HT1080 (cell line): ENCODE results near the gene CDC6. TPM values are rescaled to one million over a fixed set of nuclear protein-coding genes. Genes with fewer than 3 reads are reported as not detected.

Source experiments
- DNase-seq: peaks from one replicate; pipeline ENCODE4 v3.0.0-alpha.2; 2015; ENCODE audit warnings: low read depth
- total RNA-seq: library from RNA; depleted of rRNA; stranded (reverse); fragments of >200 nt; shearing (Covaris generic); gene quantifications from 2 replicates; pipeline ENCODE4 v1.2.3, GENCODE V29; 2014

The CDC6 gene
- total RNA-seq, 1 experiment from 2014 or later, result 57.6 TPM

- no peak for DNase-seq
Measured at GRCh38 chr17:40310882-40311391, 23.3 kb downstream of the CDC6 start.

- DNase-seq, result no peak
Measured at GRCh38 chr17:40311575-40311974, 23.9 kb downstream of the CDC6 start.

GRCh38 chr17:40312131-40312731 is 24.6 kb downstream of the CDC6 start:
- DNase-seq, result no peak

DNA sequence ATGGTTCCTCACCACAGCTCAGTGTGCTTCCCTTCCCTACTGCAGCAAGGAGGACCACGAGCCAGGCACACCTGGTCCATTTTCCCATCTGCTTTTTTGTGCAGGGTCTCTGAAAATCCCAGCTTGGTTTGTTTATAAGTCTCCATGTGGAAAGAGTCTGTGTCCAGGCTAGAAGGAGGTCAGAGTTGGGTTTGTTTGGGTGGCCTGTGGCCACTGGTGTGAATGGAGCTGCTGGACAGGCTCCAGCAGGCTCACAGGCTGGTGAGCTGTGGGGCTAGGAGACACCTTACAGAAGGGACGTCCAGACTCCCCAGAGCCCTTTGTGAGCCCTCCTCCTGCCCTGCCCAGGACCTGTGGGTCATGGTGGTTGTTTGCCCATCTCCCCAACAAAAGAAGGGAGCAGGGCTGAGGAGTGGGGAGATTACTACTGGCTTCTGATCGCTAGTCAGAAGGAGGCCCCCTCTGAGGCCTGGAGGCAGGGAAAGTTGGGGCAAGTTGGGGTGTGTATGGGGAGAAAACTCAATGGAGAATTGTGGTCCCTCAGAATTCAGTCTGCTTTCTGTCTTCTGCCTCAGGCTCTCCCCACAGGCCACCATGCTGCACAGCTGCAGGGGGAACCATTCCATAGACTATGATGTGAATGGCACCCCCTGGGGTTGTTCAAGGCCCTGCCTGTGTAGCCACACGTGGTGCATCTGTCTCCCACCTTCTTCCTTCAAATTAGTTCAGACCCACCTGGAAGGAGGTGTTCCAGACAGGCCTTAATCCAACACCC is 25.4 kb downstream of the CDC6 start:
- DNase-seq, result no peak

GRCh38 chr17:40313668-40314583 is 26.2 kb downstream of the CDC6 start:
- no peak for DNase-seq

GRCh38 chr17:40314584-40314956 is 26.9 kb downstream of the CDC6 start:
- peak; percentile 97 for DNase-seq

DNA sequence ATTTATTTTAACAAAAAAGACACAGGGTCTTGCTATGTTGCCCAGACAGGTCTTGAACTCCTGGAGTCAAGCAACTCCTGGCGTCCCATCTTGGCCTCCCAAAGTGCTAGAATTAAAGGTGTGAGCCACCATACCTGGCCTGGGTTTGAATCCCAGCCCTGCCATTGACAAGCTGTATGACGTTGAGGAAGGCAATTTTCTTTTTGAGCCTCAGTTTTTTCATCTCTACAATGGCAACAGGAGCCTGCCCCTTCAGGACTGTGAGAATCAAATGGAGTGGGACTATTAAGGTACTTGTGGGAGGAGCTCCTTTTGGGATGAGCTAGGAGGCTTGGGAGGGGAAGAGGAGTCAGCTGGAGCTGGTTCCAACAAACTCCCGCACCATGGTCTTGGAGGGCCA is 27.5 kb downstream of the CDC6 start:
- no peak for DNase-seq

GRCh38 chr17:40315678-40316570 is 28.2 kb downstream of the CDC6 start:
- DNase-seq, result no peak

DNA sequence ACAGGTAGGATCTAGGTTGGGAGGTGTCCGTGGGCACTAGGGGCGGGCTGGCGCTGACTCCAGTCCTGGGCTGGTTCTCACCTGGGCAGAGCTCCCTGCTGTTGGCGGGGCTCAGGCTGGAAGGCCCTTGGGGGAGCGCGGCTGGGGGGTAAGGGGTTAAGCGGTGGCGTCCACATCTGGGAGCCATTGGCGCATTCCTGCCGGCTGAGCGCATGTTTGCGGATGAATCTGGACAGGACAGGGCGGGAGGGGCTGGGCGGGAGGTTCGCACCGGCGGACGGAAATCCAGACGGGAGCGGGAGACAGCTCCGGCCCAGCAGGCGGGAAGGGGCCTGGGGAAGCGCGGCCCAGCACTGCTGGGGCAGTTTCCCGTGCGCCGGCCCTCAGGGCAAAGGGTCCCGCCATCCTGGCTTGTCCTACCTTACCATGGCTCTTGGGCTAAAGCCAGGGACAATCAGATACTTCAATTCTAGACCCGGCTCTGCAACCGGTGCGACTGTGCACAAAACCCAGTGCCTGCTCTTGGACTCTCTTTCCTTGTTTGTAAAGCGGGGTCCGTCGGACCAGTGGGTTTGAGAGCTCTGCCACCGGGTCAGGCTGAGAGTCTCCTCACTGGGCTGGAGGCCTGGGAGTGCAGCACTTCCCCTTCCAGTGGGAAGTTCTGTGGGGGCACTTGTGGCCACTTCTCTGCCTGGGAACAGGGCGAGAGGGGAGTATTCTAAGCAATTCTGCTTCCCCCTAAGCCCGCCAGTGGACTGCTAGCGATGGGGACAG is 29.1 kb downstream of the CDC6 start:
- DNase-seq, result peak; percentile 68

GRCh38 chr17:40317345-40317873 is 29.7 kb downstream of the CDC6 start:
- peak; percentile 80 for DNase-seq

GRCh38 chr17:40317880-40318829 is 30.5 kb downstream of the CDC6 start:
- peak; percentile 96 for DNase-seq

- DNase-seq, result no peak
Measured at GRCh38 chr17:40318830-40319391, 31.2 kb downstream of the CDC6 start.

- no peak for DNase-seq
Measured at GRCh38 chr17:40319651-40320540, 32.2 kb downstream of the CDC6 start.

DNA sequence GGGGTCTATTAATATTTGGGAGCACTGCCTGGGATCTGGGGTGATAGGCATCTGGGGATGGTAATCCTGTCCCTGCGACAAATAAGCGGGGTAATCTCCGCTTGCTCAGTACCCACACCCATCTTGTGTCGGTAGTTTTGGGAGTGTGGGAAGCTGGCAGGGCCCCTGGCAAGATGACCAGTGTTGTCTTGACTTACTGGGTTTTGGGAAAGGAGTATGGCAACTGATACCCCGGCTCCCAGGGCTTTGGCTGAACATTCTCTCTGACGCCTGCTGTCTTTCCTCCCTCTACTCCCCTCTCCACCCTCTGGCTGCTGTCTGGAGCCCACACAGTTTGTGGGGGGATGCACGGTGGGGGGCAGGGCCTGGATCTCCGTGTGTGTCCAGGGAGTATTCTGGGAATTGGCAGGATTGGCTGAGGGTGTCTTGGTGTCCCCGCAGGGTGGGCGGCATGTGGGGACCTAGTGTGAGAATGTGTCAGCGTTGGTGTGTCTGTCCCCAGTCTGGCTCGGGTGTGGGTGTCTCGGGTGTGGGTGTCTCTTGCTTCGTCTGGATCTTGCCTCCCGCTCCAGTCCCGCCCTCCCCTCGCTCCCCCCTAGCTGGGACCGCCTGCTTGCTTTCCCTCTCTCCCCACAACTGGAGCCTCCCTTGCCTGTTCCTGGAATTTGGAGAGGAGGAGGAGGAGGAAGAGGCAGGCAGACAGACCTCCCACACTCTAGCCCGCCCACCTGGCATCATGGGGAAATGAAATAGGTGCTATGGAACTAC is 33.3 kb downstream of the CDC6 start:
- DNase-seq, result no peak

DNA sequence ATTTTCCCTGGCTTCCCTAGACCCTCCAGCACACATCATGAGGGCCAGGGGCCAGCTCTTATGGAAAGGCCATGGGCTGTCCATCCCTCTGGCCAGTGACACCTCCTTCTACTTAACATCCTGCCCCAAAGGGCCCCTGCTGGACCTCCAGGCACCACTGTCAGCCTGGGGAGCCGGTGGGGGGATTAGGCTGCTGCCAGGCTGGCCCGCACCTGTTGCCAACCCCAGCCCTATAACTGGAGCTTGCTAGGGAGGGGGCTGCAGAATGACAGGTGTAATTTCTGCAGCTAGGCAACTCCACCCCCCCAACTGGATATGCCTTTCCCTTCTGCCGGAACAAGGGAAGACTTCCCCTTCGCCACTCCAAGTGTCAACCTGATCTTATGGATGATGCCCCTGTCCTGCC is 33.8 kb downstream of the CDC6 start:
- DNase-seq, result no peak

GRCh38 chr17:40321961-40322357 is 34.3 kb downstream of the CDC6 start:
- no peak for DNase-seq
